OCI-LY1 (cell line): ENCODE results near the gene LATS2.

Experiments used
- H2AFZ ChIP-seq: fragments of 200-600 bp; sonication (generic), shearing (Covaris generic); 2 replicates; pipeline ENCODE4 v1.6.0; 2014; ENCODE audit warnings: antibody characterized with exemption, mild to moderate bottlenecking, low read length
- H3F3A ChIP-seq: fragments of 200-600 bp; sonication (generic), shearing (Covaris generic); 2 replicates; pipeline ENCODE4 v1.6.0; 2014; ENCODE audit warnings: mild to moderate bottlenecking, antibody characterized with exemption, low read length, moderate library complexity; ENCODE audit not compliant: insufficient read depth
- H3K27ac ChIP-seq: fragments of 200-600 bp; sonication (generic); 2 replicates; pipeline ENCODE4 v1.5.1; 2014; ENCODE audit warnings: low read length, mixed run types, mild to moderate bottlenecking, low read depth; ENCODE audit not compliant: poor library complexity, severe bottlenecking
- H3K27me3 ChIP-seq: fragments of 200-600 bp; sonication (generic); 2 replicates; pipeline ENCODE4 v1.6.0; 2014; ENCODE audit warnings: antibody characterized with exemption, mild to moderate bottlenecking, low read length, moderate library complexity; ENCODE audit not compliant: insufficient read depth
- H3K36me3 ChIP-seq: fragments of 200-600 bp; sonication (generic); 2 replicates; pipeline ENCODE4 v1.6.1; 2014; ENCODE audit warnings: mild to moderate bottlenecking, antibody characterized with exemption, low read length, moderate library complexity, mixed read lengths; ENCODE audit not compliant: insufficient read depth
- H3K4me1 ChIP-seq: fragments of 200-600 bp; sonication (generic); 2 replicates; pipeline ENCODE4 v1.5.1; 2014; ENCODE audit warnings: mild to moderate bottlenecking, low read length, moderate library complexity; ENCODE audit not compliant: insufficient read depth, severe bottlenecking
- H3K4me2 ChIP-seq: fragments of 200-600 bp; sonication (generic), shearing (Covaris generic); 2 replicates; pipeline ENCODE4 v1.6.1; 2014; ENCODE audit warnings: low read length
- H3K4me3 ChIP-seq: fragments of 200-600 bp; sonication (generic); 2 replicates; pipeline ENCODE4 v1.5.1; 2014; ENCODE audit warnings: low read length, low read depth, mild to moderate bottlenecking, mixed read lengths; ENCODE audit not compliant: poor library complexity, severe bottlenecking
- H3K79me2 ChIP-seq: fragments of 200-600 bp; shearing (Covaris generic); 2 replicates; pipeline ENCODE4 v1.6.1; 2016; ENCODE audit warnings: mixed run types, low read length, mixed read lengths; ENCODE audit not compliant: insufficient read depth
- H3K9ac ChIP-seq: fragments of 200-600 bp; sonication (generic), shearing (Covaris generic); 2 replicates; pipeline ENCODE4 v1.6.1; 2014; ENCODE audit warnings: mild to moderate bottlenecking, low read length, mixed read lengths
- H3K9me2 ChIP-seq: fragments of 200-600 bp; sonication (generic), shearing (Covaris generic); 2 replicates; pipeline ENCODE4 v1.6.1; 2014; ENCODE audit warnings: low read depth, mild to moderate bottlenecking, low read length, mixed read lengths
- H3K9me3 ChIP-seq: fragments of 200-600 bp; shearing (Covaris generic); 2 replicates; pipeline ENCODE4 v1.6.1; 2014; ENCODE audit warnings: low read length, mixed read lengths
- H4K20me1 ChIP-seq: fragments of 200-600 bp; sonication (generic), shearing (Covaris generic); 2 replicates; pipeline ENCODE4 v1.6.0; 2016; ENCODE audit warnings: mild to moderate bottlenecking, low read length; ENCODE audit not compliant: insufficient read depth
- CTCF ChIP-seq: fragments of 200-600 bp; sonication (generic), shearing (Covaris generic); IDR thresholded peaks from 2 replicates; pipeline ENCODE4 v1.5.1; 2017; ENCODE audit warnings: mild to moderate bottlenecking, antibody characterized with exemption, low read length, moderate library complexity, mixed read lengths
- EZH2 ChIP-seq: fragments of 200-600 bp; sonication (generic), shearing (Covaris generic); IDR thresholded peaks from 2 replicates; pipeline ENCODE4 v1.8.0; 2017; ENCODE audit warnings: borderline replicate concordance, mixed run types, mild to moderate bottlenecking, antibody characterized with exemption, low read length, moderate library complexity, mixed read lengths

The LATS2 gene

GRCh38 chr13:20973886-20974425 is 87.4 kb downstream of the LATS2 start:
- H3K9me3 ChIP-seq = no peaks in the 10 kb centered on the region
- H3K36me3 ChIP-seq = no peaks in the 10 kb centered on the region
- H3K4me2 ChIP-seq = no peak overlapping the region
- no peak for TF ChIP-seq CTCF
- TF ChIP-seq EZH2 = no peak
- H3K4me1 ChIP-seq = no peaks in the 10 kb centered on the region
- H3K79me2 ChIP-seq = no peaks in the 10 kb centered on the region
- no peaks in the 10 kb centered on the region for H4K20me1 ChIP-seq
- no peak overlapping the region for H3K27ac ChIP-seq
- H3K4me3 ChIP-seq = no peak overlapping the region
- no peak overlapping the region for H2AFZ ChIP-seq
- no peaks in the 10 kb centered on the region for H3K27me3 ChIP-seq
- no peak overlapping the region for H3K9ac ChIP-seq
- H3F3A ChIP-seq = no peaks in the 10 kb centered on the region
- H3K9me2 ChIP-seq = no peaks in the 10 kb centered on the region

- H3K4me3 ChIP-seq = no peak overlapping the region
- H3K4me2 ChIP-seq = no peak overlapping the region
- no peaks in the 10 kb centered on the region for H3K79me2 ChIP-seq
- no peak overlapping the region for H3K27ac ChIP-seq
- H2AFZ ChIP-seq = no peak overlapping the region
- no peaks in the 10 kb centered on the region for H4K20me1 ChIP-seq
- H3K9ac ChIP-seq = no peak overlapping the region
- no peaks in the 10 kb centered on the region for H3K27me3 ChIP-seq
- H3K9me3 ChIP-seq = no peaks in the 10 kb centered on the region
- no peaks in the 10 kb centered on the region for H3K9me2 ChIP-seq
- TF ChIP-seq CTCF = no peak
- TF ChIP-seq EZH2 = no peak
- H3K36me3 ChIP-seq = no peaks in the 10 kb centered on the region
- H3F3A ChIP-seq = no peaks in the 10 kb centered on the region
- no peaks in the 10 kb centered on the region for H3K4me1 ChIP-seq
Measured at GRCh38 chr13:20972731-20973130, 88.7 kb downstream of the LATS2 start.

- Histone ChIP-seq H3K4me3 (no peak overlapping the region), H3K79me2 (no peaks in the 10 kb centered on the region), H3K9ac (no peak overlapping the region), H3K36me3 (no peaks in the 10 kb centered on the region), H4K20me1 (no peaks in the 10 kb centered on the region), H3K4me1 (no peaks in the 10 kb centered on the region), H3K9me2 (no peaks in the 10 kb centered on the region), H2AFZ (no peak overlapping the region), H3K27me3 (no peaks in the 10 kb centered on the region), H3K4me2 (no peak overlapping the region), H3F3A (no peaks in the 10 kb centered on the region), H3K9me3 (no peaks in the 10 kb centered on the region), H3K27ac (no peak overlapping the region)
- TF ChIP-seq CTCF (no peak), EZH2 (no peak)
Measured at GRCh38 chr13:20969182-20969581, 92.2 kb downstream of the LATS2 start.
